ENCODE data around the gene AZIN2.

The AZIN2 gene

DNA sequence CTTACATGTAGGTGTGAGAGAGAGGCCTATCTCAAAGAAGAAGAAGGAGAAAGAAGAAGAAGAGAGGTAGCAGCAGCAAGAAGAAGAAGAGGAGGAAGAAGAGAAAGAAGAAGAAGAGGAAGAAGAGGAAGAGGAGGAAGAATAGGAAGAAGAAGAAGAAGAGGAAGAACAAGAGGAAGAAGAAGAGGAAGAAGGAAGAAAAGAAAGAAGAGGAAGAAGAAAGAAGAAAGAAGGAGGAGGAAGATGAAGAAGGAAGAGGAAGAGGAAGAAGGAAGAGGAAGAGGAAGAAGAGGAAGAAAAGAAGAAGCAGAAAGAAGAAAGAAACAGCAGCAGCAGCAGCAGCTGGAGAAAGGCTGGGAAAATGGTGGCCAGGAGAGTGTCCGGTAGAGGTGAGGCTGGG is 10.3 kb upstream of the AZIN2 start:
- Histone ChIP-seq H3K4me3 (no peak overlapping the region), H3K9ac (ENCODE audit: insufficient read length) (no peak overlapping the region), H3K27ac (no peak overlapping the region), H3K36me3 (ENCODE audit: insufficient read depth, low read length) (no peaks in the 10 kb centered on the region), H3K9me3 (ENCODE audit: low read depth, low read length) (no peaks in the 10 kb centered on the region)
- DNase-seq (ENCODE audit: low read depth, low spot score), result no peak
- no peak for TF ChIP-seq EZH2 (IDR thresholded peaks at IDR 0.05)
- TF ChIP-seq POLR2AphosphoS5 (IDR thresholded peaks at IDR 0.05; ENCODE audit: borderline replicate concordance, low read depth, low read length), result no peak
- no peak for TF ChIP-seq FOXP2 (optimal IDR thresholded peaks at IDR 0.05; ENCODE audit: control extremely low read depth, extremely low read length, insufficient read depth)

DNA sequence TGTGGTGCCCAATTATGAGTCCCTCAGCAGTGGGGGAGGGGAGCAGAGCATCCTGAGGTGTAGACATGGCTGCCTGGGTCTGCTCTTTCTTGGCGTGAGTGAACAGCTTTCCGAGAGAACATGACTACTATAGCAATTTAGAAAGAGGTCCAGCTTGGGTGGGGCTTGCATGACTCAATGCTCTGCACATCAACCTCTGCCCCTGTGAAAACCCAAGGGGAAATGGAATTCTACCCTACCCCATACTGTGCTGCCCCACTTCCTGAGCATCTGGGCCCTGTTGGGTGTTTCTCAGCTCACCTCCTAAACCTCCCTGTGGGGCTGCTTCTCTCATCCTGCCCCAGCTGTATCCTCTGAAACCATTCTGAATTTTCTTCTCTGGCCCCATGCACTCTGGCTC is 8.2 kb upstream of the AZIN2 start:
- Histone ChIP-seq H3K9ac (ENCODE audit: insufficient read length) (no peak overlapping the region), H3K36me3 (ENCODE audit: insufficient read depth, low read length) (no peaks in the 10 kb centered on the region), H3K4me3 (no peak overlapping the region), H3K9me3 (ENCODE audit: low read depth, low read length) (no peaks in the 10 kb centered on the region), H3K27ac (no peak overlapping the region)
- no peak for TF ChIP-seq POLR2AphosphoS5 (IDR thresholded peaks at IDR 0.05; ENCODE audit: borderline replicate concordance, low read depth, low read length)
- TF ChIP-seq EZH2 (IDR thresholded peaks at IDR 0.05), result no peak
- no peak for TF ChIP-seq FOXP2 (optimal IDR thresholded peaks at IDR 0.05; ENCODE audit: control extremely low read depth, extremely low read length, insufficient read depth)
- no peak for DNase-seq (ENCODE audit: low read depth, low spot score)

DNA sequence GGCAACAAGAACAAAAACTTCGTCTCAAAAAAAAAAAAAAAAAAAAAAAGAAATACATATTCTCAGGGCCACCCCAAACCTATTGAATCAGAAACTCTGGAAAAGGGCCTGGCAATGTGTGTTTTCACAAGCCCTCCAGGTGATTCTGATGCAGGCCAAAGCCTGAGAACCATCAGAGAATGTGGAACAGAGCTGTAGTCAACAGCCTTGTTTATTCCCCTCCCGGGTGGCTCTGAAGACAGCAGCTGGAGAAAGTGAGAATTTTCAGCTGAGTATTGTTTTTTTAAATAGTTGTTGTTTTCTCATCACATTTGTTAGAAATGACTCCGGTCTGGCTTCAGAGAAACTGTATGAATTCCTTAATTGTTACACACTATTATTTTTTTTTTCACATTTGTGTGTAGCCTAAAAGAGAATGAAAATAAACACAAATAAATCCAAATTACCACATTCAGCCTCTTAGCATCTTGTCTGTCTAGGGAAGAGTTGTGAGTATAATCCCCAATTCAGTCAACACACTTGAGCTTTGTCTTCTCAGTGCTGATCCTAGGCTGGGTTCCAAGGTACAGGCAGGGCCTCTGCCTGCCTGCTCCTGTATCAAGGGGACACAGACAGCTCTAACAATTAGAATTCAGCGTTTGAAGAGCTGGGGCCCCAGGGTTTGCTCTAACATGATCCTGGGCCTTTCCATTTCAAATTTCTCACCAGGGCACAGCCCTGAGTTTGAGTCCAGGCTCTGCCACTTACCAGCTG is 6.6 kb upstream of the AZIN2 start:
- no peak for DNase-seq (ENCODE audit: low read depth, low spot score)
- TF ChIP-seq EZH2 (IDR thresholded peaks at IDR 0.05) (no peak), FOXP2 (optimal IDR thresholded peaks at IDR 0.05; ENCODE audit: control extremely low read depth, extremely low read length, insufficient read depth) (no peak), POLR2AphosphoS5 (IDR thresholded peaks at IDR 0.05; ENCODE audit: borderline replicate concordance, low read depth, low read length) (no peak)
- Histone ChIP-seq H3K9me3 (ENCODE audit: low read depth, low read length) (no peaks in the 10 kb centered on the region), H3K27ac (no peak overlapping the region), H3K36me3 (ENCODE audit: insufficient read depth, low read length) (no peaks in the 10 kb centered on the region), H3K9ac (ENCODE audit: insufficient read length) (no peak overlapping the region), H3K4me3 (no peak overlapping the region)

DNA sequence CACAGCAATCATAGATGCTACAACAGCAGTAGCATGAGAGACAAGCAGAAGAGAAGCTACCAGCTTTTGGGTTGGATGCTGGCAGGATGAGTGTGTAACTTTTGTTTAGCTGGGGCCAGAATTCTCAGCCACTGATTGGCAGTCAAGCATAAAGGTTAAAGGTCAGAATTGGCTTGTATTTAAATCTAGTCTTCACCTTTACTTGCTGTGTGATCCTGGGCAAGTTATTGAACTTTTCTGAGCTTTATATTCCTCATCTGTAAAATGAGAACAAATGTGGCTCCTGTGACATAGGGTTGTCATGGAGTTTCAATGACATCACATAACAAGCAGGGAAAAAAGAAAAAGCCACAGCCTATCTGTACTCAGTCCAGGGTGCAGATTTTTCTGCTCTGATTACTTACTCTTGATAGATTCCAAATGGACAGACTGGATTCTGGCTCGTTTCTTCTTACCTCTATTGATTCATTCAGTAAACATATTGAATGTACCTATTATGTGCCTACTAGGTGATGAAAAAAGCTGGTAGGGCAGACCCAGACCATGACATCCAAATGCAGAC is 2.8 kb upstream of the AZIN2 start:
- H3K9me3 ChIP-seq (ENCODE audit: low read depth, low read length), result no peaks in the 10 kb centered on the region

DNA sequence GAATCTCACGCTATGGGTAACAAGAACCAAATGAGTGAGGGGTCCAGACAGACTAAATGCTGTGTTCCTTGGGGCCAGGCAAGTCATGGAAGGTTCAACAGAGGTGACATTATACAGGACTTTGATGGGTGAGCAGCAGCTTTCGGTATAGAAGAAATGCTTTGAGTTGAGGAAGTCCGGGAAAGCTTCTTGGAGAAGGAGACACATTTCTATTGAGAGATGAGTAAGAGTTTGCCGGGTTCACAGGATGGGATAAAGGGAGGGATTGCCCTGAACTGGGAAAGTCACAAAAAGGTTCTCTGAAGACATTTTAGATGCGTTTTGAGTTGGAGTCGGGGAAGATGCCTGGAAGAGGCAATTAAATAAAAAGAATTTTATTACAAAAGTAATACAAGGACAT is 580 bp upstream of the AZIN2 start:
- Histone ChIP-seq H3K4me3 (peak overlapping the region; percentile 84), H3K36me3 (ENCODE audit: insufficient read depth, low read length) (no peaks in the 10 kb centered on the region), H3K9ac (ENCODE audit: insufficient read length) (peak overlapping the region; percentile 39), H3K27ac (no peak overlapping the region), H3K9me3 (ENCODE audit: low read depth, low read length) (no peaks in the 10 kb centered on the region)
- TF ChIP-seq POLR2AphosphoS5 (IDR thresholded peaks at IDR 0.05; ENCODE audit: borderline replicate concordance, low read depth, low read length) (no peak), EZH2 (IDR thresholded peaks at IDR 0.05) (no peak), FOXP2 (optimal IDR thresholded peaks at IDR 0.05; ENCODE audit: control extremely low read depth, extremely low read length, insufficient read depth) (no peak)
- no peak for DNase-seq (ENCODE audit: low read depth, low spot score)

More for the DNA sequence above, 2.8 kb upstream of the AZIN2 start:
- Histone ChIP-seq H3K9ac (ENCODE audit: insufficient read length) (no peak overlapping the region), H3K36me3 (ENCODE audit: insufficient read depth, low read length) (no peaks in the 10 kb centered on the region), H3K27ac (no peak overlapping the region), H3K4me3 (no peak overlapping the region)
- TF ChIP-seq POLR2AphosphoS5 (IDR thresholded peaks at IDR 0.05; ENCODE audit: borderline replicate concordance, low read depth, low read length), result no peak
- no peak for TF ChIP-seq FOXP2 (optimal IDR thresholded peaks at IDR 0.05; ENCODE audit: control extremely low read depth, extremely low read length, insufficient read depth)
- no peak for TF ChIP-seq EZH2 (IDR thresholded peaks at IDR 0.05)
- DNase-seq (ENCODE audit: low read depth, low spot score), result no peak

DNA sequence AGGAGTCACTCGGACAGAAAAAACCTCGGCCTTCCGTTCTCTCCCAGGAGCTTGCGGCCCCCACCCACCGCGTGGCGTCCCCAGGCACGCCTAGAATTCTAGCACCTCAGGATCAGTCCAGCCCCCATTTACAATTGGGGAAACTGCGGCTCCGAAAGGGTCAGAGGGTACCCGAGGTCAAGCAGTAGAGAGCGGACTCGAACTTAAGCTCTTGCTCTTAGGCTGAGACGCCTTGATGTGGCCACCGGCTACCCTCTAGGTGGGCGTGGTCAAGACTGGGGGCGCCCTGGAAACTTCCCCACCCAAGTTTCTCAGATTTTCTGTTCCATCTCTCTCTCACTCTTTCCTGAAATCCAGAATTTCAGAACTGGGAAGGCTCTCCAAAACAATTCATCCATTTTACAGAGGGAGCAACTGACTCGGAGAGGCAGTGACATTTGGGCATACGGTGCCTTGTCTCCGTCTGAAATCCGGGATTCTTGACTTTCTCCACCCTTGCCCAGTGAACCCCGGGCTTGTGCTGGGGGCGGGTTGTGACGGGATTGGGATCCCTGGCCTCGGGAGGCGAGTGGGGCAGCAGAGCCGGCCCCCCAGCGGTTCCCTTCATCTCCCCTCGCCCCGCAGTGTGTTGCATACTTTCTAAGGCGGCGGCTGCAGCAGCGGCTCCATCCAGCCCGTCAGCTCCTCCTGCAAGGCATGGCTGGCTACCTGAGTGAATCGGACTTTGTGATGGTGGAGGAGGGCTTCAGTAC is 777 bp downstream of the AZIN2 start:
- no peak for TF ChIP-seq POLR2AphosphoS5 (IDR thresholded peaks at IDR 0.05; ENCODE audit: borderline replicate concordance, low read depth, low read length)
- TF ChIP-seq EZH2 (IDR thresholded peaks at IDR 0.05), result no peak
- TF ChIP-seq FOXP2 (optimal IDR thresholded peaks at IDR 0.05; ENCODE audit: control extremely low read depth, extremely low read length, insufficient read depth), result no peak
- DNase-seq (ENCODE audit: low read depth, low spot score), result no peak
- H3K9me3 ChIP-seq (ENCODE audit: low read depth, low read length), result no peaks in the 10 kb centered on the region
- H3K4me3 ChIP-seq, result peak overlapping the region; percentile 84
- peak overlapping the region; percentile 56 for H3K9ac ChIP-seq (ENCODE audit: insufficient read length)
- no peaks in the 10 kb centered on the region for H3K36me3 ChIP-seq (ENCODE audit: insufficient read depth, low read length)
- H3K27ac ChIP-seq, result no peak overlapping the region

DNA sequence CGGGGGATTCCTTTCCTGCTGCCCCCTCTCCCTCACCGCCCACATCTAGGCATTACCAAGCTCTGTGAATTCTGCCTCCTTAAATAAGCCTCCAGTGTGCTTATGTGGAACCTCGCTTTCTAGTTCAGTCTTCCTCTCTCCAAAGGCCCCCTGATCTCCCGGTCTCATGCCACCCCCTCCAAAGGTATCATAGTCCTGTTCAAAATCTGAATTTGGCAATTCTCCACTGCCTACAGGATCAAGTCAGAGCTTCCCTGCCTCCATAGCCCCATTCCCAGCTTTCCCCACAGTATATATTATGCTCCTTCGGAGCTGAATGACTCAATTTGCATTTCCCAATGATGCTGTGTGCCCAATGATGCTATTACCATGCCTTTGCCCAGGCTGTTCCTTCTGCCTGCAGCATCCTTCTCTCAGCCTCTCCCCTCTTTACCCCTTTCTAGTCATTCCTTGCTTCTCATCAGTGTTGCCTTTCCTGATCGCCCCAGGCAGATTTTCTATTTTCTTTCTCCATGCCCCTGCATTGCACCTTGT is 1.7 kb downstream of the AZIN2 start:
- Histone ChIP-seq H3K9me3 (ENCODE audit: low read depth, low read length) (no peaks in the 10 kb centered on the region), H3K36me3 (ENCODE audit: insufficient read depth, low read length) (no peaks in the 10 kb centered on the region), H3K9ac (ENCODE audit: insufficient read length) (no peak overlapping the region), H3K4me3 (no peak overlapping the region), H3K27ac (no peak overlapping the region)
- TF ChIP-seq EZH2 (IDR thresholded peaks at IDR 0.05) (no peak), FOXP2 (optimal IDR thresholded peaks at IDR 0.05; ENCODE audit: control extremely low read depth, extremely low read length, insufficient read depth) (no peak), POLR2AphosphoS5 (IDR thresholded peaks at IDR 0.05; ENCODE audit: borderline replicate concordance, low read depth, low read length) (no peak)
- DNase-seq (ENCODE audit: low read depth, low spot score), result no peak

DNA sequence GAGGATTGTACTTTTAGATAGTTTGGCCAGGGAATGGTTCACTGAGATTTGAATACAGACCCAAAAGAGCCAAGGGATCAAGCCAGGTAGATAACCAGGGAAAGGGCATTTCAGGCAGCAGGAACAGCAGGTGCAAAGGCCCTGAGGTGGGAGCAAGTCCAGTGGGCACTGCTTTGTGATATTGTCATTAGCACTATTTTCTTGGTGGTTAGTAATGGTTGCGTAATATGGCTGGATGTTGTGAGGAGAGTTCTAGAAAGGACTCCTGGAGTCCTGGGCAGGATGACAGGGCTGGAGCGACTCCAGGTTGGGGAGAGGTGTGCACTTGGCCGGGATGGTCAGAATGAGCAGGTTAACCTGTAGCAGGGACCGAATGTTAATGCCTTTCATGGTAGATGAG is 4.4 kb downstream of the AZIN2 start:
- TF ChIP-seq POLR2AphosphoS5 (IDR thresholded peaks at IDR 0.05; ENCODE audit: borderline replicate concordance, low read depth, low read length) (no peak), EZH2 (IDR thresholded peaks at IDR 0.05) (no peak), FOXP2 (optimal IDR thresholded peaks at IDR 0.05; ENCODE audit: control extremely low read depth, extremely low read length, insufficient read depth) (no peak)
- no peak overlapping the region for H3K4me3 ChIP-seq
- H3K36me3 ChIP-seq (ENCODE audit: insufficient read depth, low read length), result no peaks in the 10 kb centered on the region
- H3K9ac ChIP-seq (ENCODE audit: insufficient read length), result no peak overlapping the region
- no peaks in the 10 kb centered on the region for H3K9me3 ChIP-seq (ENCODE audit: low read depth, low read length)
- DNase-seq (ENCODE audit: low read depth, low spot score), result no peak
- no peak overlapping the region for H3K27ac ChIP-seq

Measured in SK-N-MC (cell line).